Endometrial microvascular endothelial cells (primary cell): ENCODE measurements around the gene PYDC1. TPM values are rescaled to one million over a fixed set of nuclear protein-coding genes. Genes with fewer than 3 reads are reported as not detected.

Experiments used
- in situ Hi-C: cut with HindIII; loops from 2 replicates; pipeline ENCODE4 v1.10.0; 2017; ENCODE audit warnings: low sequenced_read_pairs, low pct_unique_long_range_greater_than_20kb; ENCODE audit errors: inconsistent ontology term
- total RNA-seq: library from RNA; depleted of rRNA; stranded (reverse); fragments of >200 nt; gene quantifications from one replicate; pipeline ENCODE4 v1.2.3, GENCODE V29; 2015; ENCODE audit errors: inconsistent ontology term

Gene PYDC1
- total RNA-seq, 1 donor from 2014 or later = not detected

DNA sequence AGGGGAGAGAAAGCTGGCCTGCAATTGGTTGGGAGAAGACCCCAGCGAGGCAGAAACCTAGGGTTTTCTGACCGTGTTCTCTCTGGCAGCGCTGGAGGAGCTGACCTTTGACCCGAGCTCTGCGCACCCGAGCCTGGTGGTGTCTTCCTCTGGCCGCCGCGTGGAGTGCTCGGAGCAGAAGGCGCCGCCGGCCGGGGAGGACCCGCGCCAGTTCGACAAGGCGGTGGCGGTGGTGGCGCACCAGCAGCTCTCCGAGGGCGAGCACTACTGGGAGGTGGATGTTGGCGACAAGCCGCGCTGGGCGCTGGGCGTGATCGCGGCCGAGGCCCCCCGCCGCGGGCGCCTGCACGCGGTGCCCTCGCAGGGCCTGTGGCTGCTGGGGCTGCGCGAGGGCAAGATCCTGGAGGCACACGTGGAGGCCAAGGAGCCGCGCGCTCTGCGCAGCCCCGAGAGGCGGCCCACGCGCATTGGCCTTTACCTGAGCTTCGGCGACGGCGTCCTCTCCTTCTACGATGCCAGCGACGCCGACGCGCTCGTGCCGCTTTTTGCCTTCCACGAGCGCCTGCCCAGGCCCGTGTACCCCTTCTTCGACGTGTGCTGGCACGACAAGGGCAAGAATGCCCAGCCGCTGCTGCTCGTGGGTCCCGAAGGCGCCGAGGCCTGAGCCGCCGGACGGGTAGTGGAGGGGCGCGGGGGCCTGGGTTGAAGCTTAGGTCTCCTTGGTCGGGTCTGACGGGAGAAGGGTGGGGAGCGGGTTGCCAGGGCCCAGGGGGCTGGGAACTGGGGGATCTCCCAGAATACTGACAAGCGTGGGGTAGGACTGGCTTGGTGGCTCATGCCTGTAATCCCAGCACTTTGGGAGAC lies 7.4 kb upstream of the PYDC1 start:
- in situ Hi-C loops = no loop called here

GRCh38 chr16:31223044-31223443 lies 6.1 kb upstream of the PYDC1 start:
- in situ Hi-C loops = no loop called here

GRCh38 chr16:31221357-31222160 lies 4.6 kb upstream of the PYDC1 start:
- in situ Hi-C loops = no loop called here

- in situ Hi-C loops = no loop called here
Measured at GRCh38 chr16:31219154-31219741, 2.3 kb upstream of the PYDC1 start.

DNA sequence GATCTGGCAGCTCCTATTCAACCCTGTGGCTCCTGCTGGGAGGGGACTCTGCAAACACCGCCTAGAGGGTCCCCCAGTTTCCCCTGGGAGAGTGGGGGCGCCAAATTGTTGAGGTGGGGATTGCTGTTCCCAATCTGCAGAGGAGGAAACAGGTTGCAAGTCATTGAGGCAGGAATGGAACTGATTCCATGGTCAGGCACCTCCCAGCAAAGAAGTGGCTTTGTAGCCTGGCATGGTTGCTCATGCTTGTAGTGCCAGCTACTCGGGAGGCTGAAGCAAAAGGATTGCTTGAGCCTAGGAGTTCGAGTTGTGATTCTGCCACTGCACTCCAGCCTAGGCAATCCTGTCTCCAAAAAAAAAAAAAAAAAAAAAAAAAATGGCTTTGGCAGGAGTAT lies 198 bp upstream of the PYDC1 start:
- in situ Hi-C loops = no loop called here

DNA sequence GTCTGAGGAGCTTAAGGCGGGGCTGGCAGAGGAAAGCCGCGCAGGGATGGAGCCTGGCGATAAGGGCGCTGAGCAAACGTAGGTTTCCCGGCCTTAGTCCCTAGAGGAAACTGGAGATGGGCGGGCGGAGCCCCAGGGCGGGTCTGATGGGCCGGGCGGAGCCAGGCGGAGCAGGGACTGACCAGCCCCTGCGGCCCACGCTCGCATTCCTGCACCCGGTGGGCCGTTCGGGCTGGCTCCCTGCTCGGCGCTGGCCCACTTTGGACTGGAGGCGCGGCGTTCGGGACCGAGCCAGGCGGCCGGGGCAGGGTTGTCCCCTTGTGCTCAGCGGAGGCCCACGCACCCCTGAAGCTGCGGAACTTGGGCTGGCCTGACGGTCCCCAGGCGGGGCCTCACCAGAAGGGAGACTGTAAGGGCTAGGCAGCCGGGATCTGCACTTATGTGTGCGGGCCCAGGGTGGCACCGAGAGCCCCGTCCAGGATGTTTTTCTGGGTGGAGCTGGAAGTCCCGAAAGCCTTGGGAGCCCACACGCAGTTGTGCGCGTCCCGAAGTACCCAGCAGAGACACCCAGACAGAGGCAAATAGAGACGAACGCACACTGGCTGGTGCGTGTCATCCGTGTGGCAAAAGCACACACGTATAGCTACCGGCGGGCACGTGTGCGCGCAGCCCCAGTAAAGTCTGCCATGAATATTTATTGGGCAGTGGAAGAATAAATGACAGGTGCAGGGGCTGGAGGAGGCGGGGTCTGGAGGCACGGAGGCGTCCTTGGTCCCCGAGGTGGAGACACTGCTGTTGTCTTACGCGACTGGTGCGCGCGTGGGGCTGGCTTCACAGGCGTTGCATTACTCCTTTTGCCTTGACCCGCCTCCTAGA lies 1.4 kb downstream of the PYDC1 start:
- in situ Hi-C loops = no loop called here

DNA sequence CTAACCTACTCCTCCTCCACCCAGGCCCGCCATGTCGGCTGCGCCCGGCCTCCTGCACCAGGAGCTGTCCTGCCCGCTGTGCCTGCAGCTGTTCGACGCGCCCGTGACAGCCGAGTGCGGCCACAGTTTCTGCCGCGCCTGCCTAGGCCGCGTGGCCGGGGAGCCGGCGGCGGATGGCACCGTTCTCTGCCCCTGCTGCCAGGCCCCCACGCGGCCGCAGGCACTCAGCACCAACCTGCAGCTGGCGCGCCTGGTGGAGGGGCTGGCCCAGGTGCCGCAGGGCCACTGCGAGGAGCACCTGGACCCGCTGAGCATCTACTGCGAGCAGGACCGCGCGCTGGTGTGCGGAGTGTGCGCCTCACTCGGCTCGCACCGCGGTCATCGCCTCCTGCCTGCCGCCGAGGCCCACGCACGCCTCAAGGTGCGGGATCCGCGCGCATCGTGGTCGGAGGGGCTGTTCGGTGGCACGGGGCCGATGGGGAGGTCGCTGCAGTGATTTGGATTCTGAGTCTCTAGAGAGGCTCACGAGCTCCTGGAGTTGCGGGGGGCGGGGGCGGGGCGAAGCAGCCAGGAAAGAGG lies 2.1 kb downstream of the PYDC1 start:
- in situ Hi-C loops = no loop called here

- in situ Hi-C loops = no loop called here
Measured at GRCh38 chr16:31213877-31214707, 2.8 kb downstream of the PYDC1 start, which contains the start of gene TRIM72. TRIM72 (plus strand) TSS chr16:31214119; CDS start chr16:31214739, 620 bp downstream.

DNA sequence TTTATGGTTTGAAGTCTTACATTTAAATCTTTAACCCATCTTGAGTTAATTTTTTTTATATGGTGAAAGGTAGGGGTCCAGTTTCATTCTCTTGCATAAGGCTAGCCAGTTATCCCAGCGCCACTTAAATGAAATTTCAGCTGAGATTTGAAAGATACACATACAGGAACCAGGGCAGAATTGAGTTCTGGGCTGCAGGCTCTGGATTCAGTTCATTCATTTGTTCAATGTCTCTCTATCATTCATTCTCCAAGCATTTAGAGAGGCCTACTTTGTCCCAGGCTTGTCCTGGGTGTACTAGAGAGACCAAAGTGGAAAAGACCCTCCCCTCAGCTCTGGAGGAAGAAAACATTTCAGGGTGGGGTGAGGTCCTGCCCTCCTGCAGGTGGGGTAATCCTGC lies 3.6 kb downstream of the PYDC1 start:
- in situ Hi-C loops = no loop called here

GRCh38 chr16:31206776-31207175 lies 10.2 kb downstream of the PYDC1 start:
- in situ Hi-C loops = no loop called here

- in situ Hi-C loops = no loop called here
Measured at GRCh38 chr16:31204871-31205666, 11.9 kb downstream of the PYDC1 start.

GRCh38 chr16:31202414-31203375 lies 14.2 kb downstream of the PYDC1 start, which contains the start of gene PYCARD:
PYCARD (minus strand) TSS chr16:31202760; CDS start chr16:31202690, 70 bp downstream.
- in situ Hi-C loops = no loop called here

DNA sequence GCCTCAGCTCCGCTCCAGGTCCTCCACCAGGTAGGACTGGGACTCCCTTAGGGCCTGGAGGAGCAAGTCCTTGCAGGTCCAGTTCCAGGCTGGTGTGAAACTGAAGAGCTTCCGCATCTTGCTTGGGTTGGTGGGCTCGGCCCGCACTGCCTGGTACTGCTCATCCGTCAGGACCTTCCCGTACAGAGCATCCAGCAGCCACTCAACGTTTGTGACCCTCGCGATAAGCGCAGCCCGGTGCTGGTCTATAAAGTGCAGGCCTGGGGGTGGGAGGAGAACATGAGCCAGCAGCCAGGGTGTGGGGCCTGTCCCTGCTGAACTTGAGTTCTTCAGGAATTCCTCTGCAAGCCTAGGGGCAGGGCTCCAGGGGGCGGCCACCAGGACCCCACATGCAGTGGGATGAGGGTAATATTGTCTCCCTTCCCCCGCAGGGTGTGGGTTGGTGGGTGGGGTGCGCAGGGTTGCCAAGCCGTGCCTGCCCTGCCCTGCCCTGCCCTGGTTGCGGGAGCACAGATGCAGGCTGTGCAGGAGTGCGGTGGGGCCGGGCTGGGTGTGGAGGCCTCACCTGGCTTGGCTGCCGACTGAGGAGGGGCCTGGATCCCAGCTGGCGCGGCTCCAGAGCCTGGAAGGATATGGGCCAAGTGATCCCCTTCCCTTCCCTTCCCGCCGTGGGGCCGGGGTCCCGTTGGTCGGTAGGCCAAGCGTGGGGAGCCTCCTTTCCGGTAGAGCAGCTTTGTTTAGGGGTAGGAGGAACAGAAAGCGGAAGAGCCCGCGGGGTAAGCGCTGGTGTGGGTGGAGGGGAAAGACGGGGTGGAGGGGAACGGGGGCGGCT lies 15.1 kb downstream of the PYDC1 start:
- in situ Hi-C loops = no loop called here

DNA sequence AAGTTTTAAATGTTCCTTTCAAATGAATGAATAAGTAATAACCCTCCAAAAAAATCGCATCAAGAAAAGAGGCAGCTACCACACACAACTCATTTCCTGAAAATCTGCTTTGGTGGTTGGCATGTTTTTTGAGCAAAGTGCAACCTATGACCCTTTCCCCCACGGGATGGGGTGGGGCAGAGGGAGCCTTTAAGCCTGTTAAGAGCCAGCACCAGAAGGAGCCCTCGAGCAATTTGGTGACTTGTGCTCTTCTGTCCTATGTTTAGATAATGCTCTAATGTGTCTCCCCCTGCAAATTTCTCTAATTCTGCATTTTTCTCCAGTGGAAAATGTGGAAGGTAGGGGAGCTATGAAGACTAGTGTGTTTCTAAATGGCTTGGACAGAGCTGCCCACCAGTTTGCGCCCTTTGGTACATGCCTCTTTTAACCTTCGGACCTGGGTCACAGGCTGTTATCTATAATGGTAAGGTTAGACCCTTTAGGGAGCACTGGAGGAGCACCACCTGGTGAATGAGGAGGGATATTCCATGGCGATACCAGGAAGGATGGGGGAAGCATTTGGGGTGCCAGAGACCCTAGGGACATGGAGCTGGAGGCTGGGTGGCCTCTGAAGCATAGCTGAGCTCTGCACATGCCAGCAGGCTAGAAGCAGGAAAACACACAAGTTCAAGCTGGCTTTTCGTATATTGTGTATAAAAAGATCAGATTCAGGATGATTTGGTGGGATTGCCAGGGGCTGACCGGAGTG lies 15.9 kb downstream of the PYDC1 start:
- in situ Hi-C loops = no loop called here
